GM12878 (cell line): ENCODE data around the gene PMS1. TPM values are rescaled to one million over a fixed set of nuclear protein-coding genes. Genes with fewer than 3 reads are reported as not detected.

Source experiments
- ATAC-seq: fragments of 200-7000 bp; cut with Tn5 transposase; 3 replicates; pipeline ENCODE4 v1.9.1; 2020; ENCODE audit warnings: mild to moderate bottlenecking, moderate library complexity
- BruUV-seq: library from RNA; stranded (reverse); fragments of 400-500 nt; replicated peaks from 2 replicates; lab custom pipeline; 2021; lab: Mats Ljungman, UMichigan
- CTCF ChIA-PET: fragments of 300-600 bp; sonication (Branson Sonifier 250); formaldehyde crosslinking; extraction: SDS; loops from one replicate; lab custom pipeline; 2021; ENCODE audit warnings: inconsistent platforms; lab: Yijun Ruan, JAX
- POLR2A ChIA-PET: fragments of 350-600 bp; formaldehyde crosslinking; extraction: SDS; loops from one replicate; lab custom pipeline; 2021; ENCODE audit warnings: inconsistent platforms; lab: Charles Lee
- RAD21 ChIA-PET: fragments of 300-600 bp; sonication (Branson Sonifier 250); formaldehyde crosslinking; loops from one replicate; lab custom pipeline; 2023; ENCODE audit warnings: antibody characterized with exemption; ENCODE audit not compliant: unreplicated experiment; lab: Charles Lee
- SMC1A ChIA-PET: fragments of 300-600 bp; sonication (Branson Sonifier 250); formaldehyde crosslinking; loops from one replicate; lab custom pipeline; 2023; ENCODE audit not compliant: unreplicated experiment, uncharacterized antibody; lab: Charles Lee
- DNase-seq: peaks from one replicate; pipeline ENCODE4 v3.0.0-alpha.2; 2011; ENCODE audit warnings: low read depth, low spot score
- FAIRE-seq: peaks from 3 replicates; lab custom pipeline; 2011; peaks lifted over from hg19 to GRCh38; lab: Jason Lieb, UNC
- H2AFZ ChIP-seq: 2 replicates; pipeline ENCODE4 v1.6.0; 2011; ENCODE audit warnings: low read depth, low read length, control low read depth; ENCODE audit not compliant: control insufficient read depth
- H3K27ac ChIP-seq: 2 replicates; pipeline ENCODE4 v1.5.1; 2011; ENCODE audit warnings: control low read depth; ENCODE audit not compliant: control insufficient read depth, insufficient read depth
- H3K27me3 ChIP-seq, 2 experiments: replicated peaks in 1 of 2; 2 replicates each; pipeline versions ENCODE4 v1.6.0 to v1.6.1; 2011; ENCODE audit warnings: low read length in 1 of 2; ENCODE audit not compliant: control insufficient read depth in 2 of 2, insufficient read depth in 2 of 2
- H3K36me3 ChIP-seq, 2 experiments: 2 replicates each; pipeline ENCODE4 v1.5.1; 2011; ENCODE audit warnings: low read length in 1 of 2; ENCODE audit not compliant: control insufficient read depth in 2 of 2, insufficient read depth in 2 of 2
- H3K4me1 ChIP-seq: 2 replicates; pipeline ENCODE4 v1.6.1; 2011; ENCODE audit warnings: mild to moderate bottlenecking, low read length, moderate library complexity, mixed read lengths; ENCODE audit not compliant: control insufficient read depth, insufficient read depth
- H3K4me2 ChIP-seq: 2 replicates; pipeline ENCODE4 v1.6.0; 2011; ENCODE audit warnings: control low read depth; ENCODE audit not compliant: control insufficient read depth, insufficient read depth
- H3K4me3 ChIP-seq: fragments of 200-600 bp; sonication (generic); 2 replicates; pipeline ENCODE4 v1.5.1; 2016
- H3K79me2 ChIP-seq: 2 replicates; pipeline ENCODE4 v1.6.0; 2011; ENCODE audit warnings: low read length; ENCODE audit not compliant: control insufficient read depth, insufficient read depth
- H3K9ac ChIP-seq: 2 replicates; pipeline ENCODE4 v1.8.0; 2011; ENCODE audit warnings: low read length, control low read depth, mixed read lengths; ENCODE audit not compliant: control insufficient read depth, insufficient read depth
- H3K9me3 ChIP-seq: replicated peaks from 3 replicates; pipeline ENCODE4 v1.5.1; 2011; ENCODE audit warnings: mild to moderate bottlenecking, low read length; ENCODE audit not compliant: control insufficient read depth, insufficient read depth
- H4K20me1 ChIP-seq: 2 replicates; pipeline ENCODE4 v1.6.0; 2011; ENCODE audit not compliant: control insufficient read depth, insufficient read depth
- BMI1 ChIP-seq: fragments of 450-650 bp; IDR thresholded peaks from 2 replicates; pipeline ENCODE4 v1.6.1; 2016; ENCODE audit warnings: mild to moderate bottlenecking, moderate library complexity, borderline replicate concordance
- DPF2 ChIP-seq: fragments of 450-650 bp; IDR thresholded peaks from 2 replicates; pipeline ENCODE4 v1.6.1; 2017; ENCODE audit warnings: mild to moderate bottlenecking
- FOXM1 ChIP-seq: IDR thresholded peaks from 2 replicates; pipeline ENCODE4 v1.6.1; 2012; ENCODE audit warnings: low read depth, mild to moderate bottlenecking, inconsistent platforms, low read length, moderate library complexity
- IKZF1 ChIP-seq: fragments of 450-650 bp; conservative IDR thresholded peaks from 2 replicates; pipeline ENCODE4 v1.6.1; 2017; ENCODE audit warnings: antibody characterized with exemption, mild to moderate bottlenecking
- IRF4 ChIP-seq: IDR thresholded peaks from 2 replicates; pipeline ENCODE4 v1.6.1; 2011; ENCODE audit warnings: low read depth, low read length
- KDM1A ChIP-seq: fragments of 200-600 bp; sonication (generic); IDR thresholded peaks from 2 replicates; pipeline ENCODE4 v1.6.1; 2016; ENCODE audit warnings: borderline replicate concordance
- LARP7 ChIP-seq: fragments of 450-650 bp; IDR thresholded peaks from 2 replicates; pipeline ENCODE4 v1.6.1; 2017; ENCODE audit warnings: mild to moderate bottlenecking
- NBN ChIP-seq: fragments of 450-650 bp; IDR thresholded peaks from 2 replicates; pipeline ENCODE4 v1.6.1; 2016
- NFYB ChIP-seq: IDR thresholded peaks from 2 replicates; pipeline ENCODE4 v1.6.1; 2011; ENCODE audit warnings: low read depth, mild to moderate bottlenecking, low read length, improper control_type of control experiment, moderate library complexity; ENCODE audit not compliant: insufficient read depth
- PML ChIP-seq: IDR thresholded peaks from 2 replicates; pipeline ENCODE4 v1.6.1; 2012; ENCODE audit warnings: low read length, inconsistent platforms
- POLR2AphosphoS5 ChIP-seq: IDR thresholded peaks from 2 replicates; pipeline ENCODE4 v1.6.1; 2011; ENCODE audit warnings: mild to moderate bottlenecking, low read length, inconsistent platforms
- RBBP5 ChIP-seq: fragments of 200-600 bp; sonication (generic); conservative IDR thresholded peaks from 2 replicates; pipeline ENCODE4 v1.6.1; 2016
- SREBF1 ChIP-seq: IDR thresholded peaks from 2 replicates; pipeline ENCODE4 v1.6.1; 2012; ENCODE audit warnings: mild to moderate bottlenecking, low read length
- SRF ChIP-seq, 2 experiments: IDR thresholded peaks; 2 replicates each; pipeline ENCODE4 v1.6.1; 2011; ENCODE audit warnings: low read depth in 2 of 2, low read length in 2 of 2, mild to moderate bottlenecking in 1 of 2, moderate library complexity in 1 of 2
- STAT3 ChIP-seq: IDR thresholded peaks from 2 replicates; pipeline ENCODE4 v1.6.1; 2011; ENCODE audit warnings: low read depth, low read length, improper control_type of control experiment
- ZBED1 ChIP-seq: IDR thresholded peaks from 2 replicates; pipeline ENCODE4 v1.6.1; 2016; ENCODE audit warnings: borderline replicate concordance
- ZZZ3 ChIP-seq: IDR thresholded peaks from 2 replicates; pipeline ENCODE4 v1.6.1; 2011; ENCODE audit warnings: low read depth; ENCODE audit not compliant: control insufficient read depth, insufficient read length
- WGBS: methylation state at CpG from one replicate; pipeline ENCODE4 v1.1.6; 2016; ENCODE audit warnings: low lambda C conversion rate; ENCODE audit not compliant: insufficient replicate concordance, insufficient coverage; ENCODE audit errors: missing lambda C conversion rate; 5-methylcytosine and 5-hydroxymethylcytosine counted together
- in situ Hi-C: fragments of 300-500 bp; cut with MboI; formaldehyde crosslinking; loops from 9 replicates; pipeline ENCODE4 v1.14.3; 2018; ENCODE audit warnings: mixed read lengths
- intact Hi-C: fragments of 100-400 bp; cut with micrococcal nuclease; formaldehyde crosslinking; loops from one replicate; pipeline ENCODE4 v1.14.2; 2022; ENCODE audit not compliant: unreplicated experiment
- polyA plus RNA-seq, 11 experiments: library from polyadenylated mRNA; depleted of rRNA in 4 of 11; unstranded in 6 of 11; stranded (reverse) in 5 of 11; fragments of >200 nt; fragmentation: Nextera tagmentation in 4 of 11; fragmentation: Illumina TruSeq in 1 of 11; extraction: Ambion mirVana in 4 of 11; extraction: Trizol in 1 of 11; gene quantifications; 1 replicate in 1 of 11; 2 replicates in 10 of 11; pipeline versions ENCODE4 v1.2.1 to v1.2.3, GENCODE V29; 2011 to 2016; ENCODE audit warnings: inconsistent platforms in 2 of 11, missing spikeins in 2 of 11, low read depth in 1 of 11
- total RNA-seq, 4 experiments: library from RNA; depleted of rRNA in 3 of 4; stranded (reverse); fragments of >200 nt in 3 of 4; fragmentation: Illumina TruSeq in 1 of 4; extraction: Trizol in 1 of 4; gene quantifications; 2 replicates each; pipeline versions ENCODE4 v1.2.1 to v1.2.3, GENCODE V29; 2013 to 2021
- TF ChIP-seq, protein P1 (sequence below): fragments of 450-650 bp; IDR thresholded peaks from 2 replicates; pipeline ENCODE4 v1.6.1; 2017; ENCODE audit warnings: mild to moderate bottlenecking, low read depth, inconsistent platforms; ENCODE audit not compliant: poor library complexity, severe bottlenecking
- TF ChIP-seq, protein P2 (sequence below): fragments of 450-650 bp; conservative IDR thresholded peaks from 2 replicates; pipeline ENCODE4 v1.6.1; 2017; ENCODE audit warnings: mild to moderate bottlenecking, moderate library complexity

Gene PMS1
- total and polyA plus RNA-seq, 10 of the 15 experiments (the other 5 are each of a cell fraction or from before 2014, with no cell fraction given), result 18.7 to 50.6 (median 29.5) TPM

DNA sequence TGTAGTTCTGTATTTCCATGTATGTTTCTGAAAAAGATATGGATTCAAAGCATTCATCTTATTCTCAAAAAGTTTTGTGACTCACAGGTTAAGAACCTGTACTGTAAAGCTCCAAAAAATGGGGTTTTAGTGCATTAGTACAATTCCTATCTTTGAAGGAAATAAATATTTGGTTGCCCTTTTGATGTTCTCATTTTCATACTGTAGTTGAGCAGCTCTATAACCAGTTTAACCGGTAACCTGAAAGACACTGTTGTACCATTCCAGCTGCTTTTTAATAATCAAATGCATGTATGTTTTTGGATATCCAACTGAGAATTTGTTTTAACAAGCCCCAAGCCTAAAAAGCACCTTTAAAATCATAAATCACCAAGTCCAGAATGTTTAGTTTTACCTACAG, 12.0 kb upstream of the PMS1 start:
- Histone ChIP-seq H4K20me1 (no peaks in the 10 kb centered on the region), H3K4me3 (no peak overlapping the region), H3K4me1 (no peaks in the 10 kb centered on the region), H3K36me3 (peaks cover 0 to 18% of the 10 kb centered on the region in 2 experiments; a peak in 2 of 4 replicates), H3K27me3 (no peaks in the 10 kb centered on the region), H3K79me2 (no peaks in the 10 kb centered on the region), H3K27ac (no peak overlapping the region)
- in situ Hi-C loops, result no loop called here
- ChIA-PET CTCF (interaction anchor here (0.5 to 2.0 kb wide), 4 partner anchors 10 to 102 kb away, joined by 3 to 7 read pairs (median 5); partner anchors contain the start of gene OSGEPL1), RAD21 (no interaction called here)
- no peak for DNase-seq
- BruUV-seq, result no TSS peak
- TF ChIP-seq NFYB (no peak), ZBED1 (no peak), BMI1 (no peak), SREBF1 (no peak), STAT3 (no peak), PML (no peak), NBN (no peak), RBBP5 (no peak), KDM1A (no peak), ZZZ3 (no peak), POLR2AphosphoS5 (no peak), FOXM1 (no peak), DPF2 (no peak), LARP7 (no peak), IKZF1 (no peak), SRF (IDR thresholded peaks at IDR 0.05; ENCODE audit: low read depth in 2 of 2, low read length in 2 of 2) (no peak), IRF4 (no peak)
- TF ChIP-seq, protein P1, sequence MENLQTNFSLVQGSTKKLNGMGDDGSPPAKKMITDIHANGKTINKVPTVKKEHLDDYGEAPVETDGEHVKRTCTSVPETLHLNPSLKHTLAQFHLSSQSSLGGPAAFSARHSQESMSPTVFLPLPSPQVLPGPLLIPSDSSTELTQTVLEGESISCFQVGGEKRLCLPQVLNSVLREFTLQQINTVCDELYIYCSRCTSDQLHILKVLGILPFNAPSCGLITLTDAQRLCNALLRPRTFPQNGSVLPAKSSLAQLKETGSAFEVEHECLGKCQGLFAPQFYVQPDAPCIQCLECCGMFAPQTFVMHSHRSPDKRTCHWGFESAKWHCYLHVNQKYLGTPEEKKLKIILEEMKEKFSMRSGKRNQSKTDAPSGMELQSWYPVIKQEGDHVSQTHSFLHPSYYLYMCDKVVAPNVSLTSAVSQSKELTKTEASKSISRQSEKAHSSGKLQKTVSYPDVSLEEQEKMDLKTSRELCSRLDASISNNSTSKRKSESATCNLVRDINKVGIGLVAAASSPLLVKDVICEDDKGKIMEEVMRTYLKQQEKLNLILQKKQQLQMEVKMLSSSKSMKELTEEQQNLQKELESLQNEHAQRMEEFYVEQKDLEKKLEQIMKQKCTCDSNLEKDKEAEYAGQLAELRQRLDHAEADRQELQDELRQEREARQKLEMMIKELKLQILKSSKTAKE, result no peak
- TF ChIP-seq, protein P2, sequence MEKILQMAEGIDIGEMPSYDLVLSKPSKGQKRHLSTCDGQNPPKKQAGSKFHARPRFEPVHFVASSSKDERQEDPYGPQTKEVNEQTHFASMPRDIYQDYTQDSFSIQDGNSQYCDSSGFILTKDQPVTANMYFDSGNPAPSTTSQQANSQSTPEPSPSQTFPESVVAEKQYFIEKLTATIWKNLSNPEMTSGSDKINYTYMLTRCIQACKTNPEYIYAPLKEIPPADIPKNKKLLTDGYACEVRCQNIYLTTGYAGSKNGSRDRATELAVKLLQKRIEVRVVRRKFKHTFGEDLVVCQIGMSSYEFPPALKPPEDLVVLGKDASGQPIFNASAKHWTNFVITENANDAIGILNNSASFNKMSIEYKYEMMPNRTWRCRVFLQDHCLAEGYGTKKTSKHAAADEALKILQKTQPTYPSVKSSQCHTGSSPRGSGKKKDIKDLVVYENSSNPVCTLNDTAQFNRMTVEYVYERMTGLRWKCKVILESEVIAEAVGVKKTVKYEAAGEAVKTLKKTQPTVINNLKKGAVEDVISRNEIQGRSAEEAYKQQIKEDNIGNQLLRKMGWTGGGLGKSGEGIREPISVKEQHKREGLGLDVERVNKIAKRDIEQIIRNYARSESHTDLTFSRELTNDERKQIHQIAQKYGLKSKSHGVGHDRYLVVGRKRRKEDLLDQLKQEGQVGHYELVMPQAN, result no peak
- TF ChIP-seq, all 136 proteins: peak for 0
- H2AFZ ChIP-seq, result no peak overlapping the region
- H3K4me2 ChIP-seq, result no peak overlapping the region
- ChIA-PET SMC1A (interaction anchor here (0.7 to 1.3 kb wide), 4 partner anchors 10 to 105 kb away, joined by 3 to 4 read pairs (median 4); partner anchors contain the start of gene OSGEPL1), POLR2A (interaction anchor here (1.5 kb wide), 1 partner anchor 9 kb away, joined by 3 read pairs; the partner anchor contains the start of gene OSGEPL1)
- intact Hi-C loops, result no loop called here
- FAIRE-seq, result no peak
- H3K9me3 ChIP-seq, result no peaks in the 10 kb centered on the region
- ATAC-seq, result no peak
- WGBS, result 92% methylated on average over 1 of the region's 1 CpG
- H3K9ac ChIP-seq, result no peak overlapping the region
